Type B pancreatic cell (in vitro differentiated cells): ENCODE data around the gene JAZF1. TPM values are rescaled to one million over a fixed set of nuclear protein-coding genes. Genes with fewer than 3 reads are reported as not detected.

Experiments used
- DNase-seq: peaks from one replicate; pipeline ENCODE4 v3.0.0; 2021; ENCODE audit warnings: mixed read lengths; ENCODE audit not compliant: unreplicated experiment; ENCODE audit errors: extremely low spot score
- H3K27ac Mint-ChIP-seq: 2 replicates; pipeline ENCODE4 v1.8.0; 2021; ENCODE audit warnings: mild to moderate bottlenecking, mixed read lengths
- H3K27me3 Mint-ChIP-seq: 2 replicates; pipeline ENCODE4 v1.8.0; 2021; ENCODE audit warnings: mixed read lengths
- H3K36me3 Mint-ChIP-seq: 2 replicates; pipeline ENCODE4 v1.8.0; 2021; ENCODE audit warnings: mixed read lengths
- H3K4me1 Mint-ChIP-seq: one replicate; pipeline ENCODE4 v1.8.0; 2021; ENCODE audit warnings: mixed read lengths; ENCODE audit not compliant: unreplicated experiment
- H3K4me3 Mint-ChIP-seq: 2 replicates; pipeline ENCODE4 v1.8.0; 2021; ENCODE audit warnings: mild to moderate bottlenecking, mixed read lengths
- H3K9me3 Mint-ChIP-seq: 2 replicates; pipeline ENCODE4 v1.8.0; 2021; ENCODE audit warnings: mixed read lengths
- total RNA-seq: library from RNA; stranded (reverse); gene quantifications from 2 replicates; pipeline ENCODE4 v1.2.1, GENCODE V29; 2021; ENCODE audit warnings: low replicate concordance
- TF ChIP-seq, protein P1 (sequence below): fragments of 200-600 bp; sonication (generic); conservative IDR thresholded peaks from 2 replicates; pipeline ENCODE4 v1.5.0; 2021; ENCODE audit warnings: antibody characterized with exemption, mild to moderate bottlenecking

Gene JAZF1
- total RNA-seq, 1 donor from 2014 or later = 4.9 TPM

GRCh38 chr7:28160551-28160991, 20.0 kb downstream of the JAZF1 start:
- Mint-ChIP-seq H3K4me3 (no peak overlapping the region), H3K36me3 (no peaks in the 10 kb centered on the region), H3K27ac (no peak overlapping the region), H3K27me3 (no peaks in the 10 kb centered on the region), H3K4me1 (peaks cover 2% of the 10 kb centered on the region), H3K9me3 (no peaks in the 10 kb centered on the region)
- no peak for DNase-seq
- TF ChIP-seq, protein P1, sequence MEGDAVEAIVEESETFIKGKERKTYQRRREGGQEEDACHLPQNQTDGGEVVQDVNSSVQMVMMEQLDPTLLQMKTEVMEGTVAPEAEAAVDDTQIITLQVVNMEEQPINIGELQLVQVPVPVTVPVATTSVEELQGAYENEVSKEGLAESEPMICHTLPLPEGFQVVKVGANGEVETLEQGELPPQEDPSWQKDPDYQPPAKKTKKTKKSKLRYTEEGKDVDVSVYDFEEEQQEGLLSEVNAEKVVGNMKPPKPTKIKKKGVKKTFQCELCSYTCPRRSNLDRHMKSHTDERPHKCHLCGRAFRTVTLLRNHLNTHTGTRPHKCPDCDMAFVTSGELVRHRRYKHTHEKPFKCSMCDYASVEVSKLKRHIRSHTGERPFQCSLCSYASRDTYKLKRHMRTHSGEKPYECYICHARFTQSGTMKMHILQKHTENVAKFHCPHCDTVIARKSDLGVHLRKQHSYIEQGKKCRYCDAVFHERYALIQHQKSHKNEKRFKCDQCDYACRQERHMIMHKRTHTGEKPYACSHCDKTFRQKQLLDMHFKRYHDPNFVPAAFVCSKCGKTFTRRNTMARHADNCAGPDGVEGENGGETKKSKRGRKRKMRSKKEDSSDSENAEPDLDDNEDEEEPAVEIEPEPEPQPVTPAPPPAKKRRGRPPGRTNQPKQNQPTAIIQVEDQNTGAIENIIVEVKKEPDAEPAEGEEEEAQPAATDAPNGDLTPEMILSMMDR = no peak

DNA sequence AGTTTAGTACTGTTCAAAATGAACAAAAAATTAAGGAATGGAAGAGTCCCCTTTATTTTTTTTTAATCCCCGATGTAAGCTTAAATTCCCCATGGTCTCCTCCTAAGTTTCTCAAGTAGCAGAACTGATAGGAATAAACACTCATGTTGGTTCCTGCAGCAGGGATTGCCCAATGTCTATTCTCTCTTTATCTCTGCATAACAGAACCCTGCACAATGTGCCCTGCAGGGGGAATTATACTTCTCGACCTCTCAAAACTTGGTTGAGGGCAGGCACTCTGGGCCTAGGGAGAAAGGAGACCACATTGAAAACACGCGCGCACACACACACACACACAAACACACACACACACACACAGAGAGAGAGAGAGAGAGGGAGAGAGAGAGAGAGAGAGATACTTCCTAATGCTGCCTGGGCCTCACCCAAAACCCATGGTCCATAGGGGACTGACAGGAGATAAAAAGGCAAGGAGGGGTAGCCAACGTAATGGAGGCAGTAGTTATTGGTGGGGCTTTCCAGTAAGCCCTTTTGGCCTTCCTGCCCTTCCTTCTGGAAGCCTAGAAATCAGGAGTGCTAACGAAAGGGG, 22.7 kb downstream of the JAZF1 start:
- Mint-ChIP-seq H3K27ac (no peak overlapping the region), H3K4me1 (no peaks in the 10 kb centered on the region), H3K9me3 (no peaks in the 10 kb centered on the region), H3K27me3 (no peaks in the 10 kb centered on the region), H3K4me3 (no peak overlapping the region), H3K36me3 (no peaks in the 10 kb centered on the region)
- no peak for DNase-seq
- TF ChIP-seq, protein P1 = no peak

DNA sequence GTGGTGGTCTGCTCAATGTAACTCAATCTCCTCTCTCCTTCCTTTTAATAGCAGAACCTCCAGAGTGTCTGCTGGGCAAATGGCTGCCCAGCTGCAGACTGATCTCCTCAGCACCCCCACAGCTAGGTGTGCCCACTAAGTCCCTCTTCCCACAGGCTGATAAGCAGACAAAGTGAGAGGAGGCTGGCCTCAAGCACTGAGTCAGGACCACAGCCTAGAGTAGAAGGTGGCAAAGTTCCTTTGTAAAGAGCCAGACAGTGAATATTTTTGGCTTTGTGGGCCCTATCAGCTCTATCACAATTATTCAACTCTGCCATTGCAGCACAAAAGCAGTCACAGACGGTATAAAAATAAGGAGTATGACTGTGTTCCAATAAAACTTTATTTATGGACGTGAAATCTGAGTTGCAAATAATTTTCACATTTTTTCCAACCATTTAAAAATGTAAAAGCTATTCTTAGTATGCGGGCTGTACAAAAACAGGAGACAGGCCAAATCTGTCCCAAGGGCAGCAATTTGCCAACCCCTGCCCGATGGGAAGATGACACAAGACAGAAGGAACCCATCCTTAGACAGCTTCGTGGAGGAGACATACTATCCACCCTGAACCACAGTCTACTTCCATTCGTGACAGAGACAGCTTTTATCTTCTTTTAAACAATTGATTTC, 23.4 kb downstream of the JAZF1 start:
- TF ChIP-seq, protein P1 = no peak
- H3K4me1 Mint-ChIP-seq = no peaks in the 10 kb centered on the region
- no peaks in the 10 kb centered on the region for H3K36me3 Mint-ChIP-seq
- H3K27me3 Mint-ChIP-seq = no peaks in the 10 kb centered on the region
- no peak for DNase-seq
- H3K27ac Mint-ChIP-seq = no peak overlapping the region
- H3K4me3 Mint-ChIP-seq = no peak overlapping the region
- H3K9me3 Mint-ChIP-seq = no peaks in the 10 kb centered on the region

- DNase-seq = no peak
- Mint-ChIP-seq H3K27ac (no peak overlapping the region), H3K4me3 (no peak overlapping the region), H3K36me3 (no peaks in the 10 kb centered on the region), H3K9me3 (no peaks in the 10 kb centered on the region), H3K4me1 (no peaks in the 10 kb centered on the region), H3K27me3 (no peaks in the 10 kb centered on the region)
- TF ChIP-seq, protein P1 = no peak
Measured at GRCh38 chr7:28156401-28156800, 24.2 kb downstream of the JAZF1 start.

- Mint-ChIP-seq H3K36me3 (no peaks in the 10 kb centered on the region), H3K4me1 (no peaks in the 10 kb centered on the region), H3K4me3 (no peak overlapping the region), H3K27me3 (no peaks in the 10 kb centered on the region), H3K27ac (no peak overlapping the region), H3K9me3 (no peaks in the 10 kb centered on the region)
- TF ChIP-seq, protein P1 = no peak
- no peak for DNase-seq
Measured at GRCh38 chr7:28155964-28156363, 24.6 kb downstream of the JAZF1 start.
